Measurements from ENCODE around the gene HUWE1. TPM values are rescaled to one million over a fixed set of nuclear protein-coding genes. Genes with fewer than 3 reads are reported as not detected.

The HUWE1 gene
- total and polyA plus RNA-seq, 2 of the 13 experiments (the other 11 are each of a cell fraction or from before 2014, with no cell fraction given): 63.2 to 68.1 TPM

DNA sequence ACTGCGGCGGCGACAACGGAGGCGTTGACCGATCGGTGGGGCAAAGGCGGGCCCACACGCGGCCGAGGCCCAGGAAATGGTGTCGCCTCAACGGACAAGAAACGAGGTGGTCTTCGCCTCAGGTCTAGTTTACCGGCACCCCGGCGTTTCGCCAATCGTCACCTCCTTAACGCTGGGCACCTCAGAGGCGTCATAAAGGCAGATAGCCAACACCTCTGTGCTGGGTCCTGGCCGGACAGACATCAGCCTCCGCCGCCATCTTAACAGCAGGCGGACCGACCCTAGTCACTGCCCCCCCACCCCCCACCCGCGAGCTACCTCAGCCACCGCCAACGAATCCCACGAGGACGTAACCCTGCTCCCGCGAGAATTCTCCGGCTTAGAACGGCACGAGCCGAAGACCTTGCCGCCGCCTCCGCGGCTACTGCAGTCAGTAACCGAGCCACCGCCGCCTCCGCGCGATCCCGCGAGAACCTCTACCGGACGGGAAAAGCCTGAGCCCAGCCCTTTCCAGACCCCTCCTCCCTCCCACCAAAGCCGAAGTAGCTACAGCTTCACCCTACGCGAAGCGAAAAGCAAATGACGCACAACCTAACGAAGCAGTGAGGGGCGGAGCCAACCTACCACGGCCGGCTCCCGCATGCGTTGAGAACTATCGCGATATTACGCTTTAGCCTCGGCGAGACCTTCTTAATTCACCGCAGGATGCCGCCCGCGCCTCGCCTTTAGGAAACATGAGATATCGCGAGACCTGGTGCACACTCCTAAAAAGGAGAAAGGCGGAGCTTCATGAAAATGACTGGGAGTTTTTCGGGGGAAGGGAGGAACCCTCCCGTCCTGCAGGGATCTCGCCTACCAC lies 2.7 kb downstream of the HUWE1 start (continued):
- TF ChIP-seq SAP130 (CRISPR knock-in tag; IDR thresholded peaks at IDR 0.05; ENCODE audit: low read depth): 0 out of 2 replicates have a peak, but pooled peaks have one; percentile 5
- TF ChIP-seq, protein P1, sequence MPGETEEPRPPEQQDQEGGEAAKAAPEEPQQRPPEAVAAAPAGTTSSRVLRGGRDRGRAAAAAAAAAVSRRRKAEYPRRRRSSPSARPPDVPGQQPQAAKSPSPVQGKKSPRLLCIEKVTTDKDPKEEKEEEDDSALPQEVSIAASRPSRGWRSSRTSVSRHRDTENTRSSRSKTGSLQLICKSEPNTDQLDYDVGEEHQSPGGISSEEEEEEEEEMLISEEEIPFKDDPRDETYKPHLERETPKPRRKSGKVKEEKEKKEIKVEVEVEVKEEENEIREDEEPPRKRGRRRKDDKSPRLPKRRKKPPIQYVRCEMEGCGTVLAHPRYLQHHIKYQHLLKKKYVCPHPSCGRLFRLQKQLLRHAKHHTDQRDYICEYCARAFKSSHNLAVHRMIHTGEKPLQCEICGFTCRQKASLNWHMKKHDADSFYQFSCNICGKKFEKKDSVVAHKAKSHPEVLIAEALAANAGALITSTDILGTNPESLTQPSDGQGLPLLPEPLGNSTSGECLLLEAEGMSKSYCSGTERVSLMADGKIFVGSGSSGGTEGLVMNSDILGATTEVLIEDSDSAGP (CRISPR knock-in tag; IDR thresholded peaks at IDR 0.05; ENCODE audit: borderline replicate concordance): peak; percentile 46; the same call in 1 of the 2 replicates
- no peak for TF ChIP-seq FOXK2 (IDR thresholded peaks at IDR 0.05)
- TF ChIP-seq TAF1 (CRISPR knock-in tag; IDR thresholded peaks at IDR 0.05): peak; percentile 50
- peak; percentile 63 for TF ChIP-seq PHF8 (CRISPR knock-in tag; IDR thresholded peaks at IDR 0.05)
- TF ChIP-seq TBX2 (CRISPR knock-in tag; IDR thresholded peaks at IDR 0.05; ENCODE audit: borderline replicate concordance): peak; percentile 30; the same call in 1 of the 2 replicates
- TF ChIP-seq ZNF331 (CRISPR knock-in tag; IDR thresholded peaks at IDR 0.05): no peak
- peak; percentile 95 for TF ChIP-seq SRF (IDR thresholded peaks at IDR 0.05; ENCODE audit: low read depth, low read length)
- no peak for TF ChIP-seq GZF1 (CRISPR knock-in tag; IDR thresholded peaks at IDR 0.05)
- TF ChIP-seq THAP11 (CRISPR knock-in tag; IDR thresholded peaks at IDR 0.05): peak; percentile 67
- peak; percentile 93 for TF ChIP-seq KDM2A (CRISPR knock-in tag; IDR thresholded peaks at IDR 0.05; ENCODE audit: borderline replicate concordance, low read depth)
- TF ChIP-seq, protein P2, sequence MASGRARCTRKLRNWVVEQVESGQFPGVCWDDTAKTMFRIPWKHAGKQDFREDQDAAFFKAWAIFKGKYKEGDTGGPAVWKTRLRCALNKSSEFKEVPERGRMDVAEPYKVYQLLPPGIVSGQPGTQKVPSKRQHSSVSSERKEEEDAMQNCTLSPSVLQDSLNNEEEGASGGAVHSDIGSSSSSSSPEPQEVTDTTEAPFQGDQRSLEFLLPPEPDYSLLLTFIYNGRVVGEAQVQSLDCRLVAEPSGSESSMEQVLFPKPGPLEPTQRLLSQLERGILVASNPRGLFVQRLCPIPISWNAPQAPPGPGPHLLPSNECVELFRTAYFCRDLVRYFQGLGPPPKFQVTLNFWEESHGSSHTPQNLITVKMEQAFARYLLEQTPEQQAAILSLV (CRISPR knock-in tag; IDR thresholded peaks at IDR 0.05; ENCODE audit: borderline replicate concordance): 0 out of 2 replicates have a peak, but pooled peaks have one; percentile 7
- no peak for TF ChIP-seq ZNF775 (CRISPR knock-in tag; IDR thresholded peaks at IDR 0.05; ENCODE audit: borderline replicate concordance)
- TF ChIP-seq GABPB1 (CRISPR knock-in tag; IDR thresholded peaks at IDR 0.05): peak; percentile 9; the same call in 1 of the 2 replicates
- TF ChIP-seq ONECUT2 (CRISPR knock-in tag; IDR thresholded peaks at IDR 0.05): no peak
- TF ChIP-seq MAZ (IDR thresholded peaks at IDR 0.05; ENCODE audit: borderline replicate concordance, low read depth, low read length): no peak
- TF ChIP-seq MAZ (CRISPR knock-in tag; IDR thresholded peaks at IDR 0.05; ENCODE audit: low read depth): 0 out of 2 replicates have a peak, but pooled peaks have one; percentile 29
- no peak for TF ChIP-seq ZNF235 (CRISPR knock-in tag; IDR thresholded peaks at IDR 0.05; ENCODE audit: borderline replicate concordance)
- peak; percentile 75 for TF ChIP-seq ZBTB21 (CRISPR knock-in tag; IDR thresholded peaks at IDR 0.05)
- no peak for TF ChIP-seq NCOA5 (CRISPR knock-in tag; IDR thresholded peaks at IDR 0.05)
- TF ChIP-seq NAIF1 (CRISPR knock-in tag; IDR thresholded peaks at IDR 0.05; ENCODE audit: borderline replicate concordance): peak; percentile 86; the same call in 1 of the 2 replicates
- TF ChIP-seq SATB2 (CRISPR knock-in tag; IDR thresholded peaks at IDR 0.05): no peak
- TF ChIP-seq HMG20A (CRISPR knock-in tag; IDR thresholded peaks at IDR 0.05; ENCODE audit: borderline replicate concordance): no peak
- no peak for TF ChIP-seq RFXAP (CRISPR knock-in tag; IDR thresholded peaks at IDR 0.05; ENCODE audit: borderline replicate concordance)
- no peak for TF ChIP-seq HINFP (CRISPR knock-in tag; IDR thresholded peaks at IDR 0.05; ENCODE audit: low read depth)
- TF ChIP-seq CENPT (CRISPR knock-in tag; IDR thresholded peaks at IDR 0.05; ENCODE audit: low read depth): no peak
- peak; percentile 54; the same call in 1 of the 2 replicates for TF ChIP-seq SPEN (CRISPR knock-in tag; IDR thresholded peaks at IDR 0.05; ENCODE audit: low read depth)
